ENCODE data around the gene TP53BP1.
A peak's percentile ranks its signal among the peaks of the same experiment; 100 is the strongest.

TP53BP1 gene

DNA sequence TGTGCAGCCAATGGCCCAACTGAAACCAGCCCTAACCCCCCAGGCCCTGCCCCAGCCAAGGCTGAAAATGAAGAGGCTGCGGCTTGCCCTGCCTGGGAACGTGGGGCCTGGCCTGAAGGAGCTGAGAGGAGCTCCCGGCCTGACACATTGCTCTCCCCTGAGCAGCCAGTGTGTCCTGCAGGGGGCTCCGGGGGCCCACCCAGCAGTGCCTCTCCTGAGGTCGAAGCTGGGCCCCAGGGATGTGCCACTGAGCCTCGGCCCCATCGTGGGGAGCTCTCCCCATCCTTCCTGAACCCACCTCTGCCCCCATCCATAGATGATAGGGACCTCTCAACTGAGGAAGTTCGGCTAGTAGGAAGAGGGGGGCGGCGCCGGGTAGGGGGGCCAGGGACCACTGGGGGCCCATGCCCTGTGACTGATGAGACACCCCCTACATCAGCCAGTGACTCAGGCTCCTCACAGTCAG is 35.6 kb upstream of the TP53BP1 start:
- Histone ChIP-seq H2BK15ac (ENCODE audit: low read length) (no peak overlapping the region), H2BK5ac (ENCODE audit: low read length) (no peak overlapping the region), H2BK120ac (ENCODE audit: low read depth, low read length) (no peak overlapping the region), H2AFZ (ENCODE audit: low read length) (no peak overlapping the region), H3K27me3 (ENCODE audit: control insufficient read depth in 3 of 3, insufficient read depth in 3 of 3, low read depth in 1 of 3, low read length in 3 of 3) (no peaks in the 10 kb centered on the region), H3K4me1 (ENCODE audit: control insufficient read depth in 2 of 2, insufficient read depth in 1 of 2, low read depth in 1 of 2, low read length in 2 of 2) (peaks cover 0 to 13% of the 10 kb centered on the region in 2 donors), H3K4me3 (ENCODE audit: low read length in 2 of 2) (no peak overlapping the region), H4K91ac (ENCODE audit: low read depth, low read length, poor library complexity) (no peak overlapping the region), H2AK5ac (ENCODE audit: low read depth, low read length) (no peak overlapping the region), H3K4ac (ENCODE audit: low read length) (no peak overlapping the region), H3K4me2 (ENCODE audit: insufficient read depth, low read length, poor library complexity, severe bottlenecking) (no peak overlapping the region), H3K23ac (ENCODE audit: low read depth, low read length, poor library complexity) (peak overlapping the region; percentile 52), H3K79me1 (ENCODE audit: low read depth, low read length) (no peaks in the 10 kb centered on the region), H2BK12ac (ENCODE audit: low read length) (no peak overlapping the region), H3K36me3 (replicated peaks in 1 of 2; ENCODE audit: control insufficient read depth in 2 of 2, insufficient read depth in 2 of 2, low read length in 2 of 2) (peaks cover 21 to 37% of the 10 kb centered on the region in 2 donors), H3K9ac (ENCODE audit: low read depth, low read length, poor library complexity) (no peak overlapping the region), H3K27ac (replicated peaks; ENCODE audit: low read length) (no peak overlapping the region), H3K9me3 (replicated peaks in 1 of 2; ENCODE audit: control insufficient read depth in 2 of 2, insufficient read depth in 1 of 2, low read depth in 1 of 2, low read length in 2 of 2) (peaks cover 9 to 13% of the 10 kb centered on the region in 2 donors), H4K8ac (ENCODE audit: low read depth, low read length) (no peak overlapping the region), H3K14ac (ENCODE audit: low read length) (no peak overlapping the region), H3K18ac (ENCODE audit: low read length) (no peak overlapping the region)
- no CpG with 5 or more reads among the region's 11 CpGs for WGBS, 2 donors (ENCODE audit: extremely low coverage in 2 of 2, insufficient read length in 2 of 2, insufficient replicate concordance in 1 of 2)
- DNase-seq (ENCODE audit: low spot score) = no peak

- H2BK15ac ChIP-seq (ENCODE audit: low read length) = no peak overlapping the region
- WGBS, 2 donors (ENCODE audit: extremely low coverage in 2 of 2, insufficient read length in 2 of 2, insufficient replicate concordance in 1 of 2) = no CpG with 5 or more reads among the region's 12 CpGs
- H3K4me2 ChIP-seq (ENCODE audit: insufficient read depth, low read length, poor library complexity, severe bottlenecking) = no peak overlapping the region
- DNase-seq (ENCODE audit: low spot score) = no peak
- peaks cover 26 to 43% of the 10 kb centered on the region in 2 donors for H3K36me3 ChIP-seq (replicated peaks in 1 of 2; ENCODE audit: control insufficient read depth in 2 of 2, insufficient read depth in 2 of 2, low read length in 2 of 2)
- H2BK12ac ChIP-seq (ENCODE audit: low read length) = no peak overlapping the region
- H4K91ac ChIP-seq (ENCODE audit: low read depth, low read length, poor library complexity) = no peak overlapping the region
- peaks cover 0 to 13% of the 10 kb centered on the region in 2 donors for H3K4me1 ChIP-seq (ENCODE audit: control insufficient read depth in 2 of 2, insufficient read depth in 1 of 2, low read depth in 1 of 2, low read length in 2 of 2)
- H3K14ac ChIP-seq (ENCODE audit: low read length) = no peak overlapping the region
- no peak overlapping the region for H4K8ac ChIP-seq (ENCODE audit: low read depth, low read length)
- no peaks in the 10 kb centered on the region for H3K79me1 ChIP-seq (ENCODE audit: low read depth, low read length)
- no peaks in the 10 kb centered on the region for H3K27me3 ChIP-seq (ENCODE audit: control insufficient read depth in 3 of 3, insufficient read depth in 3 of 3, low read depth in 1 of 3, low read length in 3 of 3)
- H3K27ac ChIP-seq (replicated peaks; ENCODE audit: low read length) = no peak overlapping the region
- H3K23ac ChIP-seq (ENCODE audit: low read depth, low read length, poor library complexity) = peak overlapping the region; percentile 52
- peaks cover 9 to 15% of the 10 kb centered on the region in 2 donors for H3K9me3 ChIP-seq (replicated peaks in 1 of 2; ENCODE audit: control insufficient read depth in 2 of 2, insufficient read depth in 1 of 2, low read depth in 1 of 2, low read length in 2 of 2)
- no peak overlapping the region for H2AK5ac ChIP-seq (ENCODE audit: low read depth, low read length)
- no peak overlapping the region for H2BK120ac ChIP-seq (ENCODE audit: low read depth, low read length)
- no peak overlapping the region for H2AFZ ChIP-seq (ENCODE audit: low read length)
- H3K18ac ChIP-seq (ENCODE audit: low read length) = peak overlapping the region; percentile 44
- no peak overlapping the region for H3K9ac ChIP-seq (ENCODE audit: low read depth, low read length, poor library complexity)
- H2BK5ac ChIP-seq (ENCODE audit: low read length) = no peak overlapping the region
- H3K4me3 ChIP-seq (ENCODE audit: low read length in 2 of 2) = no peak overlapping the region
- H3K4ac ChIP-seq (ENCODE audit: low read length) = no peak overlapping the region
Measured at GRCh38 chr15:43527802-43528541, 35.0 kb upstream of the TP53BP1 start.

- no peak overlapping the region for H2BK15ac ChIP-seq (ENCODE audit: low read length)
- H2BK5ac ChIP-seq (ENCODE audit: low read length) = no peak overlapping the region
- no peaks in the 10 kb centered on the region for H3K79me1 ChIP-seq (ENCODE audit: low read depth, low read length)
- H3K36me3 ChIP-seq (replicated peaks in 1 of 2; ENCODE audit: control insufficient read depth in 2 of 2, insufficient read depth in 2 of 2, low read length in 2 of 2) = peaks cover 32 to 50% of the 10 kb centered on the region in 2 donors
- no peak overlapping the region for H3K4ac ChIP-seq (ENCODE audit: low read length)
- H3K9me3 ChIP-seq (replicated peaks in 1 of 2; ENCODE audit: control insufficient read depth in 2 of 2, insufficient read depth in 1 of 2, low read depth in 1 of 2, low read length in 2 of 2) = peaks cover 9 to 15% of the 10 kb centered on the region in 2 donors
- no peak overlapping the region for H3K4me2 ChIP-seq (ENCODE audit: insufficient read depth, low read length, poor library complexity, severe bottlenecking)
- H2AFZ ChIP-seq (ENCODE audit: low read length) = no peak overlapping the region
- no CpG with 5 or more reads among the region's 9 CpGs for WGBS, 2 donors (ENCODE audit: extremely low coverage in 2 of 2, insufficient read length in 2 of 2, insufficient replicate concordance in 1 of 2)
- H3K27ac ChIP-seq (replicated peaks; ENCODE audit: low read length) = no peak overlapping the region
- peak overlapping the region; percentile 63 for H3K9ac ChIP-seq (ENCODE audit: low read depth, low read length, poor library complexity)
- no peak overlapping the region for H4K8ac ChIP-seq (ENCODE audit: low read depth, low read length)
- no peak for DNase-seq (ENCODE audit: low spot score)
- no peak overlapping the region for H3K23ac ChIP-seq (ENCODE audit: low read depth, low read length, poor library complexity)
- H3K18ac ChIP-seq (ENCODE audit: low read length) = no peak overlapping the region
- H4K91ac ChIP-seq (ENCODE audit: low read depth, low read length, poor library complexity) = no peak overlapping the region
- H3K4me1 ChIP-seq (ENCODE audit: control insufficient read depth in 2 of 2, insufficient read depth in 1 of 2, low read depth in 1 of 2, low read length in 2 of 2) = peaks cover 0 to 13% of the 10 kb centered on the region in 2 donors
- no peak overlapping the region for H3K14ac ChIP-seq (ENCODE audit: low read length)
- no peaks in the 10 kb centered on the region for H3K27me3 ChIP-seq (ENCODE audit: control insufficient read depth in 3 of 3, insufficient read depth in 3 of 3, low read depth in 1 of 3, low read length in 3 of 3)
- no peak overlapping the region for H3K4me3 ChIP-seq (ENCODE audit: low read length in 2 of 2)
- no peak overlapping the region for H2AK5ac ChIP-seq (ENCODE audit: low read depth, low read length)
- H2BK120ac ChIP-seq (ENCODE audit: low read depth, low read length) = no peak overlapping the region
- H2BK12ac ChIP-seq (ENCODE audit: low read length) = no peak overlapping the region
Measured at GRCh38 chr15:43527016-43527801, 34.3 kb upstream of the TP53BP1 start.
